Duodenal mucosa (tissue), 2 donors: ENCODE results near the gene C11orf21.

Experiments used
- H3K27ac ChIP-seq: one replicate; pipeline ENCODE4 v1.7.0; 2013; ENCODE audit warnings: low read depth, low read length
- H3K27me3 ChIP-seq, 2 donors: one replicate each; pipeline ENCODE4 v1.7.0; 2013; ENCODE audit warnings: low read length in 2 of 2, control low read depth in 1 of 2; ENCODE audit not compliant: insufficient read depth in 2 of 2, control insufficient read depth in 1 of 2
- H3K36me3 ChIP-seq, 2 donors: one replicate each; pipeline ENCODE4 v1.7.0; 2013; ENCODE audit warnings: low read length in 2 of 2, control low read depth in 1 of 2; ENCODE audit not compliant: insufficient read depth in 2 of 2, control insufficient read depth in 1 of 2
- H3K4me1 ChIP-seq, 2 donors: one replicate each; pipeline ENCODE4 v1.7.0; 2013; ENCODE audit warnings: low read length in 2 of 2, control low read depth in 1 of 2; ENCODE audit not compliant: insufficient read depth in 2 of 2, control insufficient read depth in 1 of 2
- H3K4me3 ChIP-seq, 2 donors: one replicate each; pipeline ENCODE4 v1.7.0; 2013; ENCODE audit warnings: low read length in 2 of 2, low read depth in 1 of 2
- H3K9ac ChIP-seq, 2 donors: one replicate each; pipeline ENCODE4 v1.7.0; 2013; ENCODE audit warnings: low read length in 2 of 2, low read depth in 1 of 2
- H3K9me3 ChIP-seq, 2 donors: one replicate each; pipeline ENCODE4 v1.7.0; 2013; ENCODE audit warnings: low read length in 2 of 2, control low read depth in 1 of 2; ENCODE audit not compliant: control insufficient read depth in 1 of 2

C11orf21 gene

DNA sequence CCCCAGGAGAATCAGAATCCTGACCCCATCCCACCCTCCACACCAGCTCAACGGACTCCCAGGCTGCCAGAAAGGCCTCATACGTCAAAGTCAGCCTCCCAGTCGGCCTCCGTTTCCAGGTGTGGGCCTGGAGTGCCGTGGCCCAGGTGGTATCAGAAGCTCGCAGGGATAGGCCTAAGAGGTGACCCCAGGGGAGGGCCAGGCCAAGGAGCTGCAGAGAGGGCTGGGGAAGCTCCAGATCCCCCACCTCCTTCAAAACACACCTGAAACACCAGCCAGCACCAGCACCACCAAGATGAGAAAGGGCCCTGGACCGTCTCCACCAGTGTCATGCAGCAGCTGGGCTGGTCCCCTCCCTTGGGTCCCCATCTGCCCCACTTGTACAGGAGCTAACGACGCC is 51.7 kb downstream of the C11orf21 start:
- no peak overlapping the region for H3K27ac ChIP-seq
- no peaks in the 10 kb centered on the region for H3K27me3 ChIP-seq
- H3K4me3 ChIP-seq: no peak overlapping the region
- no peak overlapping the region for H3K9ac ChIP-seq
- no peaks in the 10 kb centered on the region for H3K9me3 ChIP-seq
- no peaks in the 10 kb centered on the region for H3K4me1 ChIP-seq
- no peaks in the 10 kb centered on the region for H3K36me3 ChIP-seq

GRCh38 chr11:2249189-2249916 is 52.4 kb downstream of the C11orf21 start:
- H3K27ac ChIP-seq: no peak overlapping the region
- H3K36me3 ChIP-seq: no peaks in the 10 kb centered on the region
- H3K9ac ChIP-seq: no peak overlapping the region
- H3K4me1 ChIP-seq: no peaks in the 10 kb centered on the region
- H3K27me3 ChIP-seq: no peaks in the 10 kb centered on the region
- no peaks in the 10 kb centered on the region for H3K9me3 ChIP-seq
- no peak overlapping the region for H3K4me3 ChIP-seq

DNA sequence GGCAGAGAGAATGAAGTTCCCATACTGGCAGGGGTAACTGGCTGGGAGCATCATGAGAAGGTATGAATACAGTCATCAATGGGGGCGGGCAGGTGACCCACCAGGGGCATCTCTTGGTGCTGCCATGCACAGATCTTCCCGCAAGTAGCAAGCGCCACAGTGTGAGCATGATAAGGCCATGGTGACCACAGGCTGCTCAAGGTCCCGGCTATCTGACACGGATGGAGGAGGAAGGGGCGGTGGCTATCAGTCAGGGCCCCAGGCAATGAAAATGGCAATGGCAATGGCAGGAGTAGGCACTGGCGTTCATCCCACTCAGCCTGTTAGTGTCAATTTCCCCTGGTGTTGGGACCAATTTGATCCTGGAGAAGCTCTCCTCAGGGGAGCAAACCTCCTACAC is 53.0 kb downstream of the C11orf21 start:
- Histone ChIP-seq H3K36me3 (no peaks in the 10 kb centered on the region), H3K27ac (no peak overlapping the region), H3K4me3 (no peak overlapping the region), H3K9ac (no peak overlapping the region), H3K4me1 (no peaks in the 10 kb centered on the region), H3K9me3 (no peaks in the 10 kb centered on the region), H3K27me3 (no peaks in the 10 kb centered on the region)

DNA sequence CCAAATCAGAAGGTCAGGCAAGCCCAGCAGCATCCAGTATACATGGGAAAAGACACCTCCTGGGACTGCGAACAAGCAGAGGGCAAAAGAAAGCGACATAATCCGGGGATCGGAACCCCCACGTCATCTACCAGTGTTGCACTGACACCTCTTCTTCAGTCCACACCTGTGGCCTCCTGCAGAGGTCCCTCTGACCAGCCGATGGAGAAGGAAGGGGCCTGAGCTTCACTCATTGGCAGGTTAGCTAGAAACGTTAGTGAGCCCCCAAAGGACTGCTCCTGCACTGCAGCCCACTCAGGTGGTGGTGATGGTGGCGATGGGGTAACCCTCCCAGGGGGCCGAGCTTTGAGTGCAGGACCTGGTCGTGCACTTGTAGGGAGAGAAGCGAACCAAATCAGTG is 53.5 kb downstream of the C11orf21 start:
- H3K4me1 ChIP-seq: no peaks in the 10 kb centered on the region
- no peaks in the 10 kb centered on the region for H3K27me3 ChIP-seq
- H3K36me3 ChIP-seq: no peaks in the 10 kb centered on the region
- H3K27ac ChIP-seq: no peak overlapping the region
- no peak overlapping the region for H3K4me3 ChIP-seq
- H3K9me3 ChIP-seq: no peaks in the 10 kb centered on the region
- H3K9ac ChIP-seq: no peak overlapping the region

- Histone ChIP-seq H3K4me3 (no peak overlapping the region), H3K27me3 (no peaks in the 10 kb centered on the region), H3K36me3 (no peaks in the 10 kb centered on the region), H3K9me3 (peaks cover 2% of the 10 kb centered on the region in 2 donors), H3K4me1 (no peaks in the 10 kb centered on the region), H3K27ac (no peak overlapping the region), H3K9ac (no peak overlapping the region)
These were observed 54.2 kb downstream of the C11orf21 start for GRCh38 chr11:2247496-2247895.
